Liver (tissue), 9 donors: ENCODE results near the gene HAVCR1. TPM values are rescaled to one million over a fixed set of nuclear protein-coding genes. Genes with fewer than 3 reads are reported as not detected.

Experiments used
- DNase-seq: peaks from one replicate; pipeline ENCODE4 v3.0.0-alpha.2; 2017; ENCODE audit warnings: low spot score
- H3K27ac ChIP-seq, 2 donors: one replicate each; pipeline ENCODE4 v1.7.0; 2013; ENCODE audit warnings: inconsistent platforms in 2 of 2, low read length in 2 of 2, control low read depth in 1 of 2, low read depth in 1 of 2, mild to moderate bottlenecking in 1 of 2
- H3K27me3 ChIP-seq, 4 donors: one replicate each; pipeline versions ENCODE4 v1.6.1 to v1.7.0; 2013; ENCODE audit warnings: low read length in 3 of 4, inconsistent platforms in 1 of 4, mild to moderate bottlenecking in 1 of 4, moderate library complexity in 1 of 4; ENCODE audit not compliant: control insufficient read depth in 4 of 4, insufficient read depth in 4 of 4
- H3K36me3 ChIP-seq, 4 donors: one replicate each; pipeline versions ENCODE4 v1.6.1 to v1.7.0; 2013; ENCODE audit warnings: low read length in 3 of 4, mild to moderate bottlenecking in 3 of 4, low read depth in 1 of 4, moderate library complexity in 1 of 4; ENCODE audit not compliant: control insufficient read depth in 4 of 4, insufficient read depth in 3 of 4
- H3K4me1 ChIP-seq, 4 donors: one replicate each; pipeline versions ENCODE4 v1.6.1 to v1.7.0; 2013; ENCODE audit warnings: low read length in 3 of 4, mild to moderate bottlenecking in 3 of 4, moderate library complexity in 1 of 4; ENCODE audit not compliant: control insufficient read depth in 4 of 4, insufficient read depth in 4 of 4
- H3K4me3 ChIP-seq, 3 donors: one replicate each; pipeline versions ENCODE4 v1.6.1 to v1.7.0; 2013; ENCODE audit warnings: low read length in 3 of 3, control low read depth in 1 of 3, low read depth in 1 of 3, mild to moderate bottlenecking in 1 of 3
- H3K9ac ChIP-seq, 2 donors: one replicate each; pipeline ENCODE4 v1.7.0; 2013; ENCODE audit warnings: low read length in 2 of 2, mild to moderate bottlenecking in 2 of 2, moderate library complexity in 2 of 2, control low read depth in 1 of 2, low read depth in 1 of 2
- H3K9me3 ChIP-seq, 4 donors: one replicate each; pipeline versions ENCODE4 v1.6.1 to v1.7.0; 2013; ENCODE audit warnings: low read length in 3 of 4; ENCODE audit not compliant: control insufficient read depth in 4 of 4
- EGR1 ChIP-seq, 2 donors: IDR thresholded peaks; 2 replicates each; pipeline ENCODE4 v1.6.1; 2016 to 2018; ENCODE audit warnings: antibody characterized with exemption in 2 of 2, low read depth in 2 of 2
- FOXA1 ChIP-seq: IDR thresholded peaks from 2 replicates; pipeline ENCODE4 v1.6.1; 2016; ENCODE audit warnings: antibody characterized with exemption
- GABPA ChIP-seq, 2 donors: IDR thresholded peaks in 1 of 2; conservative IDR thresholded peaks in 1 of 2; 2 replicates each; pipeline ENCODE4 v1.6.1; 2016; ENCODE audit warnings: antibody characterized with exemption in 2 of 2, mild to moderate bottlenecking in 1 of 2, moderate library complexity in 1 of 2
- HNF4A ChIP-seq, 2 donors: conservative IDR thresholded peaks; 2 replicates each; pipeline ENCODE4 v1.6.1; 2016; ENCODE audit warnings: antibody characterized with exemption in 2 of 2, mild to moderate bottlenecking in 2 of 2
- HNF4G ChIP-seq: IDR thresholded peaks from 2 replicates; pipeline ENCODE4 v1.6.1; 2016; ENCODE audit warnings: antibody characterized with exemption
- JUND ChIP-seq, 2 donors: IDR thresholded peaks; 2 replicates each; pipeline ENCODE4 v1.6.1; 2016; ENCODE audit warnings: antibody characterized with exemption in 2 of 2
- NR2F2 ChIP-seq: IDR thresholded peaks from 2 replicates; pipeline ENCODE4 v1.6.1; 2016; ENCODE audit warnings: antibody characterized with exemption
- RAD21 ChIP-seq, 2 donors: IDR thresholded peaks; 2 replicates each; pipeline ENCODE4 v1.6.1; 2016; ENCODE audit warnings: antibody characterized with exemption in 2 of 2, mild to moderate bottlenecking in 2 of 2
- RXRA ChIP-seq, 2 donors: IDR thresholded peaks; 2 replicates each; pipeline ENCODE4 v1.6.1; 2017 to 2018; ENCODE audit warnings: antibody characterized with exemption in 2 of 2, mild to moderate bottlenecking in 1 of 2
- SP1 ChIP-seq: IDR thresholded peaks from 2 replicates; pipeline ENCODE4 v1.6.1; 2018; ENCODE audit warnings: antibody characterized with exemption, mild to moderate bottlenecking
- TAF1 ChIP-seq: conservative IDR thresholded peaks from 2 replicates; pipeline ENCODE4 v1.6.1; 2016; ENCODE audit warnings: antibody characterized with exemption, mild to moderate bottlenecking
- YY1 ChIP-seq: IDR thresholded peaks from 2 replicates; pipeline ENCODE4 v1.6.1; 2016; ENCODE audit warnings: antibody characterized with exemption, mild to moderate bottlenecking
- WGBS: extraction: QIAGEN DNeasy Blood & Tissue Kit; methylation state at CpG from one replicate; pipeline ENCODE4 v1.1.7; 2013; 5-methylcytosine and 5-hydroxymethylcytosine counted together
- polyA plus RNA-seq, 2 donors: library from polyadenylated mRNA; stranded (reverse) in 1 of 2; unstranded in 1 of 2; fragments of 200-250 nt in 1 of 2; fragments of >200 nt in 1 of 2; fragmentation: Nextera tagmentation in 1 of 2; extraction: Ambion mirVana in 1 of 2; gene quantifications; one replicate each; pipeline versions ENCODE4 v1.2.1 to v1.2.3, GENCODE V29; 2013 to 2015
- total RNA-seq, 2 donors: library from RNA; depleted of rRNA; stranded (reverse); fragments of >200 nt; gene quantifications; one replicate each; pipeline ENCODE4 v1.2.3, GENCODE V29; 2014
- TF ChIP-seq, protein P1 (sequence below): IDR thresholded peaks from 2 replicates; pipeline ENCODE4 v1.6.1; 2016; ENCODE audit warnings: antibody characterized with exemption, mild to moderate bottlenecking
- TF ChIP-seq, protein P2 (sequence below): IDR thresholded peaks from 2 replicates; pipeline ENCODE4 v1.6.1; 2016; ENCODE audit warnings: antibody characterized with exemption
- TF ChIP-seq, protein P3 (sequence below): IDR thresholded peaks from 2 replicates; pipeline ENCODE4 v1.6.1; 2016; ENCODE audit warnings: antibody characterized with exemption
- TF ChIP-seq, protein P4 (sequence below): fragments of 150-350 bp; IDR thresholded peaks from 2 replicates; pipeline ENCODE4 v1.5.1; 2017; ENCODE audit warnings: improper control_type of control experiment, low read depth, low read length; ENCODE audit not compliant: missing input control
- donor health status: healthy.
- donor health status: healthy.
- donor health status: healthy.
- donor health status: healthy.
- donor health status: healthy.

Gene HAVCR1
- total and polyA plus RNA-seq, 4 donors = 0.07 to 2.8 (median 0.17) TPM; not detected in 1

DNA sequence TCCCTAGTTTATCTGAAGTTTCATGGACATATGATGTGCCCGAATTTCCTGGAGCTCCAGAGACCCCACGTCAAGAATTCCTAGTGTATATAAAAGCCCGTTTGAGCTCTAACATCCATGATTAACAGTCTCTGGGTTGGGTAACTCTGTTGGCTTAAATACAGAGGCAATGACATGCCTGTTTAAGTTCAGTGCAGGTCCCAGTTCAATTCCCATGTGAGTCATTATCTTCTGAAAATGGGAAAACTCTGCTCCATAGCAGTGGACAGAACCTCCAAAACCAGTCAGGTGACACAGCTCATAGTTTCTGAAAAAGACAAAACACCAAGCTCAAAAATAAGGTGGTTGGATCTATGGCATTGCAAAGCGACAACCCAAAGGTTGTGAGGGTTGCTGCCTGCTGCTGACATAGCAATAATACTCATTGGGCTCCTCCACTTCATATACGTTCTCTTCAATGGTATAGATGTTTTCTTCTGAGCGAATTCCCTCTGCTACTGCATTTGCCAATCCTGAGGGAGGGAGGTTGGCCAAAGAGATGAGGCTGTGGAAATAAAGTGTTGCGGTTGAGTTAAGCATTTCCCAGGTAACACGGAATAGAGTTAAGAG, 27.9 kb upstream of the HAVCR1 start (continued):
- TF ChIP-seq, protein P1, sequence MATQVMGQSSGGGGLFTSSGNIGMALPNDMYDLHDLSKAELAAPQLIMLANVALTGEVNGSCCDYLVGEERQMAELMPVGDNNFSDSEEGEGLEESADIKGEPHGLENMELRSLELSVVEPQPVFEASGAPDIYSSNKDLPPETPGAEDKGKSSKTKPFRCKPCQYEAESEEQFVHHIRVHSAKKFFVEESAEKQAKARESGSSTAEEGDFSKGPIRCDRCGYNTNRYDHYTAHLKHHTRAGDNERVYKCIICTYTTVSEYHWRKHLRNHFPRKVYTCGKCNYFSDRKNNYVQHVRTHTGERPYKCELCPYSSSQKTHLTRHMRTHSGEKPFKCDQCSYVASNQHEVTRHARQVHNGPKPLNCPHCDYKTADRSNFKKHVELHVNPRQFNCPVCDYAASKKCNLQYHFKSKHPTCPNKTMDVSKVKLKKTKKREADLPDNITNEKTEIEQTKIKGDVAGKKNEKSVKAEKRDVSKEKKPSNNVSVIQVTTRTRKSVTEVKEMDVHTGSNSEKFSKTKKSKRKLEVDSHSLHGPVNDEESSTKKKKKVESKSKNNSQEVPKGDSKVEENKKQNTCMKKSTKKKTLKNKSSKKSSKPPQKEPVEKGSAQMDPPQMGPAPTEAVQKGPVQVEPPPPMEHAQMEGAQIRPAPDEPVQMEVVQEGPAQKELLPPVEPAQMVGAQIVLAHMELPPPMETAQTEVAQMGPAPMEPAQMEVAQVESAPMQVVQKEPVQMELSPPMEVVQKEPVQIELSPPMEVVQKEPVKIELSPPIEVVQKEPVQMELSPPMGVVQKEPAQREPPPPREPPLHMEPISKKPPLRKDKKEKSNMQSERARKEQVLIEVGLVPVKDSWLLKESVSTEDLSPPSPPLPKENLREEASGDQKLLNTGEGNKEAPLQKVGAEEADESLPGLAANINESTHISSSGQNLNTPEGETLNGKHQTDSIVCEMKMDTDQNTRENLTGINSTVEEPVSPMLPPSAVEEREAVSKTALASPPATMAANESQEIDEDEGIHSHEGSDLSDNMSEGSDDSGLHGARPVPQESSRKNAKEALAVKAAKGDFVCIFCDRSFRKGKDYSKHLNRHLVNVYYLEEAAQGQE = no peak
- TF ChIP-seq HNF4G (no peak), HNF4A (conservative IDR thresholded peaks at IDR 0.05) (no peak), RXRA (IDR thresholded peaks at IDR 0.05) (no peak), EGR1 (IDR thresholded peaks at IDR 0.05; ENCODE audit: low read depth in 2 of 2) (no peak), YY1 (no peak), TAF1 (no peak)

DNA sequence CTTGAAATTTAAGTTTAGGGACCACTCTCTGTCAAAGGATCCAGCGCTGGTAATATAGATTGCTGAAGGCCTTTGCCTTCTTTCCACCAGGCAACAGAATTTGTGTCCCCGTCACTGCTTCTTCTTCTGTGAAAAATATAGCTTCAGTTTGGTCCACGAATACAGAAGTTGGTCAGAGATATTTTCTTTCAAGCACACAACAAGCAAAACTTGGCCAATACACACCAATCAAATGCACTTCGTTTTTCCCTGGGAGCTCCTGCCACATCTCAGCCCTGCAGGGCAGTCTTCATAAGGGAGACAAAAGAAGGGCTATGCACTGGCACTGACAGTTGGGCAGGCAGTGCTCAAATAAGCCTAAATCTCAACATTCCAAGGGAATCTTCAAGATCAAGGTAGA, 27.0 kb upstream of the HAVCR1 start:
- Histone ChIP-seq H3K4me3 (no peak overlapping the region), H3K27me3 (no peaks in the 10 kb centered on the region), H3K9me3 (no peaks in the 10 kb centered on the region), H3K27ac (no peak overlapping the region), H3K4me1 (no peaks in the 10 kb centered on the region), H3K36me3 (no peaks in the 10 kb centered on the region), H3K9ac (no peak overlapping the region)
- TF ChIP-seq, protein P1 = no peak
- DNase-seq = no peak
- 66% methylated on average over 4 of the region's 4 CpGs for WGBS

DNA sequence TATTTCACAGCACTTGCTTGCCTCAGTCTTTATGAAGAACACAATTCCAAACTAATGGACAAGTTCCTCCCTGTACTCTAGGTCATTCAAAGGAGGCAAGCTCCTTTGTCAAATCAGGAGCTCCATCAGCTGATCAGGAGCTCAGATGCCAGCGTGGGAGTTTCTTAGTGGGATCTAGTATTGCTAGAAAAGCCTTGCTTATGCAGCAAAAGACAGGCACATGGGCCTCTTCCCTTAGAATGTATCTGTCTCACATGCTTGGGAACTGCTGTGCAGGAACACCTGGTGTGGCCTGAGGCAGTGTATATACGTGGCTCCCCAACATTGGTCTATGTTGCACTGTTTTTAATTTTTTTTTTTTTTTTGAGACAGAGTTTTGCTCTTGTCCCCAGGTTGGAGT, 21.4 kb upstream of the HAVCR1 start:
- WGBS = 89% methylated on average over 2 of the region's 2 CpGs
- no peak for DNase-seq
- TF ChIP-seq, protein P2, sequence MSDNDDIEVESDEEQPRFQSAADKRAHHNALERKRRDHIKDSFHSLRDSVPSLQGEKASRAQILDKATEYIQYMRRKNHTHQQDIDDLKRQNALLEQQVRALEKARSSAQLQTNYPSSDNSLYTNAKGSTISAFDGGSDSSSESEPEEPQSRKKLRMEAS = no peak
- TF ChIP-seq, protein P1 = no peak
- TF ChIP-seq RAD21 (IDR thresholded peaks at IDR 0.05) (no peak), FOXA1 (no peak), GABPA (IDR thresholded peaks at IDR 0.05 in 1 of 2, conservative IDR thresholded peaks at IDR 0.05 in 1 of 2) (no peak), JUND (IDR thresholded peaks at IDR 0.05) (no peak), NR2F2 (no peak), SP1 (no peak)
- TF ChIP-seq, protein P3, sequence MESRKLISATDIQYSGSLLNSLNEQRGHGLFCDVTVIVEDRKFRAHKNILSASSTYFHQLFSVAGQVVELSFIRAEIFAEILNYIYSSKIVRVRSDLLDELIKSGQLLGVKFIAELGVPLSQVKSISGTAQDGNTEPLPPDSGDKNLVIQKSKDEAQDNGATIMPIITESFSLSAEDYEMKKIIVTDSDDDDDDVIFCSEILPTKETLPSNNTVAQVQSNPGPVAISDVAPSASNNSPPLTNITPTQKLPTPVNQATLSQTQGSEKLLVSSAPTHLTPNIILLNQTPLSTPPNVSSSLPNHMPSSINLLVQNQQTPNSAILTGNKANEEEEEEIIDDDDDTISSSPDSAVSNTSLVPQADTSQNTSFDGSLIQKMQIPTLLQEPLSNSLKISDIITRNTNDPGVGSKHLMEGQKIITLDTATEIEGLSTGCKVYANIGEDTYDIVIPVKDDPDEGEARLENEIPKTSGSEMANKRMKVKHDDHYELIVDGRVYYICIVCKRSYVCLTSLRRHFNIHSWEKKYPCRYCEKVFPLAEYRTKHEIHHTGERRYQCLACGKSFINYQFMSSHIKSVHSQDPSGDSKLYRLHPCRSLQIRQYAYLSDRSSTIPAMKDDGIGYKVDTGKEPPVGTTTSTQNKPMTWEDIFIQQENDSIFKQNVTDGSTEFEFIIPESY = no peak
- TF ChIP-seq, protein P4, sequence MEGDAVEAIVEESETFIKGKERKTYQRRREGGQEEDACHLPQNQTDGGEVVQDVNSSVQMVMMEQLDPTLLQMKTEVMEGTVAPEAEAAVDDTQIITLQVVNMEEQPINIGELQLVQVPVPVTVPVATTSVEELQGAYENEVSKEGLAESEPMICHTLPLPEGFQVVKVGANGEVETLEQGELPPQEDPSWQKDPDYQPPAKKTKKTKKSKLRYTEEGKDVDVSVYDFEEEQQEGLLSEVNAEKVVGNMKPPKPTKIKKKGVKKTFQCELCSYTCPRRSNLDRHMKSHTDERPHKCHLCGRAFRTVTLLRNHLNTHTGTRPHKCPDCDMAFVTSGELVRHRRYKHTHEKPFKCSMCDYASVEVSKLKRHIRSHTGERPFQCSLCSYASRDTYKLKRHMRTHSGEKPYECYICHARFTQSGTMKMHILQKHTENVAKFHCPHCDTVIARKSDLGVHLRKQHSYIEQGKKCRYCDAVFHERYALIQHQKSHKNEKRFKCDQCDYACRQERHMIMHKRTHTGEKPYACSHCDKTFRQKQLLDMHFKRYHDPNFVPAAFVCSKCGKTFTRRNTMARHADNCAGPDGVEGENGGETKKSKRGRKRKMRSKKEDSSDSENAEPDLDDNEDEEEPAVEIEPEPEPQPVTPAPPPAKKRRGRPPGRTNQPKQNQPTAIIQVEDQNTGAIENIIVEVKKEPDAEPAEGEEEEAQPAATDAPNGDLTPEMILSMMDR = no peak

More for the DNA sequence above, 21.4 kb upstream of the HAVCR1 start:
- Histone ChIP-seq H3K27me3 (no peaks in the 10 kb centered on the region), H3K27ac (no peak overlapping the region), H3K9me3 (no peaks in the 10 kb centered on the region), H3K4me1 (no peaks in the 10 kb centered on the region), H3K4me3 (no peak overlapping the region), H3K9ac (no peak overlapping the region), H3K36me3 (no peaks in the 10 kb centered on the region)
